GM18517 (cell line): ENCODE data around the gene MPHOSPH10.
"Not testable (repeated sequence)": the region's sequence is repeated elsewhere in the genome, so short reads cannot be mapped to it uniquely, and the experiment has no call there.

Experiments used
- ATAC-seq: cut with Tn5 transposase; IDR thresholded peaks from one replicate; pipeline ENCODE4 v1.9.1; 2021; ENCODE audit warnings: mild to moderate bottlenecking, moderate library complexity; ENCODE audit not compliant: unreplicated experiment

The MPHOSPH10 gene

GRCh38 chr2:71121479-71121878 is 9.0 kb upstream of the MPHOSPH10 start:
- ATAC-seq, result no peak

GRCh38 chr2:71122387-71123298 is 7.8 kb upstream of the MPHOSPH10 start:
- no peak for ATAC-seq

GRCh38 chr2:71125506-71126294 is 4.7 kb upstream of the MPHOSPH10 start:
- no peak for ATAC-seq

GRCh38 chr2:71126957-71127356 is 3.5 kb upstream of the MPHOSPH10 start:
- ATAC-seq, result no peak

- peak; percentile 3 for ATAC-seq
Observed at GRCh38 chr2:71129114-71129901, 1.1 kb upstream of the MPHOSPH10 start.

GRCh38 chr2:71129902-71130151 is 607 bp upstream of the MPHOSPH10 start:
- ATAC-seq, result peak; percentile 51

GRCh38 chr2:71130905-71131244 is 441 bp downstream of the MPHOSPH10 start:
- peak; percentile 20 for ATAC-seq

GRCh38 chr2:71131387-71132166 is 1.1 kb downstream of the MPHOSPH10 start:
- ATAC-seq, result not testable (repeated sequence)

- no peak for ATAC-seq
Observed at GRCh38 chr2:71133603-71134002, 3.2 kb downstream of the MPHOSPH10 start.

- no peak for ATAC-seq
Observed at GRCh38 chr2:71136174-71136573, 5.7 kb downstream of the MPHOSPH10 start.

GRCh38 chr2:71143782-71144181 is 13.3 kb downstream of the MPHOSPH10 start:
- no peak for ATAC-seq

GRCh38 chr2:71148506-71149063 is 18.2 kb downstream of the MPHOSPH10 start:
- no peak for ATAC-seq

- ATAC-seq, result no peak
Observed at GRCh38 chr2:71150082-71150816, 19.8 kb downstream of the MPHOSPH10 start.

- ATAC-seq, result no peak
Observed at GRCh38 chr2:71151620-71152019, 21.2 kb downstream of the MPHOSPH10 start.

GRCh38 chr2:71153585-71154224 is 23.3 kb downstream of the MPHOSPH10 start:
- no peak for ATAC-seq

- ATAC-seq, result no peak
Observed at GRCh38 chr2:71154279-71154678, 23.8 kb downstream of the MPHOSPH10 start.

GRCh38 chr2:71154798-71155197 is 24.4 kb downstream of the MPHOSPH10 start:
- ATAC-seq, result no peak

- no peak for ATAC-seq
Observed at GRCh38 chr2:71155846-71156245, 25.4 kb downstream of the MPHOSPH10 start.

GRCh38 chr2:71156573-71156972 is 26.1 kb downstream of the MPHOSPH10 start:
- ATAC-seq, result no peak
